Neural progenitor cell (in vitro differentiated cells): Measurements from ENCODE around the gene TREM1.

ENCODE experiments used
- CTCF ChIP-seq: fragments of 200-600 bp; sonication (generic); IDR thresholded peaks from 2 replicates; pipeline ENCODE4 v1.5.1; 2017; ENCODE audit warnings: antibody characterized with exemption, mild to moderate bottlenecking
- EZH2 ChIP-seq: fragments of 200-600 bp; sonication (generic); IDR thresholded peaks from 2 replicates; pipeline ENCODE4 v1.6.1; 2017; ENCODE audit warnings: antibody characterized with exemption, mild to moderate bottlenecking, moderate library complexity
- EZH2phosphoT487 ChIP-seq: fragments of 200-600 bp; sonication (generic); IDR thresholded peaks from 2 replicates; pipeline ENCODE4 v1.6.1; 2017; ENCODE audit warnings: antibody characterized with exemption

- no peak for TF ChIP-seq CTCF
- no peak for TF ChIP-seq EZH2phosphoT487
- TF ChIP-seq EZH2: no peak
These were observed 40.7 kb upstream of the TREM1 start for GRCh38 chr6:41327177-41327576.
